Stomach (tissue), 4 donors: ENCODE results near the gene SYNDIG1.

Experiments used
- CTCF ChIP-seq, 7 experiments: fragments of 450-650 bp in 4 of 7; fragments of 200-600 bp in 3 of 7; sonication (generic) in 3 of 7; IDR thresholded peaks; one replicate each; pipeline ENCODE4 v1.5.1; 2016 to 2019; ENCODE audit warnings: antibody characterized with exemption in 7 of 7, control low read depth in 2 of 7, mild to moderate bottlenecking in 1 of 7
- POLR2A ChIP-seq, 4 donors: fragments of 450-650 bp; IDR thresholded peaks; one replicate each; pipeline ENCODE4 v1.6.1; 2016; ENCODE audit warnings: antibody characterized with exemption in 4 of 4, control low read depth in 2 of 4, mild to moderate bottlenecking in 1 of 4, moderate library complexity in 1 of 4
- POLR2AphosphoS5 ChIP-seq, 3 donors: sonication (generic); formaldehyde crosslinking; IDR thresholded peaks; one replicate each; pipeline ENCODE4 v1.6.1; 2016; ENCODE audit warnings: antibody characterized with exemption in 3 of 3

- TF ChIP-seq POLR2A (IDR thresholded peaks at IDR 0.05) (no peak), POLR2AphosphoS5 (IDR thresholded peaks at IDR 0.05) (no peak), CTCF (IDR thresholded peaks at IDR 0.05) (no peak)
Observed at GRCh38 chr20:24490598-24490997, 21.2 kb downstream of the SYNDIG1 start.
